ENCODE results near the gene RAD51B.
A peak's percentile ranks its signal among the peaks of the same experiment; 100 is the strongest.
"Not testable (repeated sequence)": the region's sequence is repeated elsewhere in the genome, so short reads cannot be mapped to it uniquely, and the experiment has no call there.

The RAD51B gene

DNA sequence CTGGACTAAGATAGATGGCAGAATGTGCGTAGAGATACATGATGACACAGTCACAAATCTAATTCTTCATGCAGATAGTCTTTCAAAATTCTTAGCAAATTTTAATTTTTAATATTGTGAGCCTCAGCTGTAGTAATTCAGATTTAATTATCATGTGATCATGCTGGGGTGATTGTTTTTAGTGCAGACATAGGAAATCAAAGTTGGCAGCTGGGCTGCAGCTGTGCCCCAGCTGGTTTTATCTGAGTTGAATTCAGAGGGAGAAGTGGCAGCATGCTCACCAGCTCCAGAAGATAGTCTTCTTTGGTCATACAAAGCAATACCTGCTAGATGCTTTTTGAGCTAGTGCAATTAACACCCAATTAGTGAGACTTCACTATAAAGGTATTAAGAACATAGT is 292.9 kb downstream of the RAD51B start:
- DNase-seq (ENCODE audit: low spot score), result no peak

DNA sequence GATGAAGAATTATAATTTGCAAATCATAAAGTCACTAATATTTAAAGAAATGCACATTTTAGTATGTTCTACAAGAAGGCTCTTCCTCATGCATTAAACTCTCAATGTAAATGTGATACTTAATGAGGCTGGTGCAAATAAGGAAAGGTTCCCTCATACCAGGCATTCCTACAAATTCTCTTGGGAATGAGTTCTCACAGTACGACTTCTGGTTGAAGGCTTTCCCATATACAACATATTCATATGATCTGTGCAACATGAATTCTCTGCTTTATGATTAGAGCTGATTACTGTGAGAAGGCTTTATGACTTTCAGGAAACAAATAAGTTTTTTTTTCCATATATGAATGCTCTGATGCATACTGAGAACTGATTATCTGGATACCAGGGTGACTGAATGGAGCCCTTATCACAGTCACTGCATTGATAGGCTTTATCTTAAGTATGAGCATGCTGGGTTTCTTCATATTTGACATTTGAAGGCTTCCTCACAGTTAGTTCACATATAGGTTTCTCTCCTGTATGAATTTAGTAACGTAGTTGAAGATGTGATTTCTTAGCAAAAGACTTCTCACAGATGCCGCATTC is 293.9 kb downstream of the RAD51B start:
- DNase-seq (ENCODE audit: low spot score), result no peak

DNA sequence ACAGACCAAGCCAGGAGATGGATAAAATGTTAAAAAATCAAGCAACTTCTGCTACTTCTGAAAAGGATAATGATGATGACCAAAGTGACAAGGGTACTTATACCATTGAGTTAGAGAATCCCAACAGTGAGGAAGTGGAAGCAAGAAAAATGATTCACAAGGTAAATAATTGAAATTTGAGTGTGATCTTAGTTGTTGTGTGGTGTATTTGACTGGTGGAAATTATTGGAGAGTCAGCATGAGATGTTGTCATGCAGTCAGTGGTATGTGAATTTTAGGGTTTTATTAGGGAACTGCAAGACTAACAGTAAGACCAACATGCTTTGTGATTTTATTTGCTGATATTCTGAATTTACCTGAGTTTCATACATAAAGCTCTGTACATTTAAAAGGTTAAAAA is 296.4 kb downstream of the RAD51B start:
- not testable (repeated sequence) for DNase-seq (ENCODE audit: low spot score)

DNA sequence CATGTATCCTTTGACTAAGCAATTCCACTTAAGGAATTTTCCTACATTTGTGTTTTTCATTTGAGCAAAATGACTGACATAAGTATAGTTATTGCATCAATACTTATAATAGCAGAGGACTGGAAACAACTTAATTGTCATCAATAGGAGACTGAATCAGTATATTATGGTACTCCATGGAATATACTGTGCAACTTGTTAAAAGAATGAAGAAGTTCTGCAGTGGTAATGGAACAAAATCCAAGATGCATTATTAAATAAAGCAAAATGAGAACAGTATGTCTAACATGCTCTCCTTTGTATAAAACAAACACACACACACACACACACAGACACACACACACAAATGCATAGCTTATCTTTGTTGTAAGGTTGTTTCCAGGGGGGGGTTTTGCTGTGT is 303.1 kb downstream of the RAD51B start:
- DNase-seq (ENCODE audit: low spot score), result no peak

DNA sequence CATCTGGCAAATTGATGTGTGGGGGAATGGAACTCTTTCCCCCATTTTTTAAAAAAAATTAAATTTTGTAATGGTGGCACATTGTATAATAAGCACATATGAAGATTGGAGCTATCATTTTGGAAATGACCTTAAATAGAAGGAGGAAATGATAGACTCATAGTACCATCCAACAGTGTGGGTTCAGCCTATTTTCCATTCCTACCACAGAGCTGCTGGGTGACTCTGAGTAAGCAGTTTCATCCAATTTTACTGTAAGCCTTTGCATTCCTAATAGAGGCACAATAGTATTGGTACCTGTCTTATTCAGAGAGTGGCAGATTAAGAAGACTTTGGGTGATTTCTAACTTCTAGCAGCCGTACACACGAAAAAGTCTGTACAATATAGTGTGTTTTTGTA is 304.5 kb downstream of the RAD51B start:
- DNase-seq (ENCODE audit: low spot score), result no peak

DNA sequence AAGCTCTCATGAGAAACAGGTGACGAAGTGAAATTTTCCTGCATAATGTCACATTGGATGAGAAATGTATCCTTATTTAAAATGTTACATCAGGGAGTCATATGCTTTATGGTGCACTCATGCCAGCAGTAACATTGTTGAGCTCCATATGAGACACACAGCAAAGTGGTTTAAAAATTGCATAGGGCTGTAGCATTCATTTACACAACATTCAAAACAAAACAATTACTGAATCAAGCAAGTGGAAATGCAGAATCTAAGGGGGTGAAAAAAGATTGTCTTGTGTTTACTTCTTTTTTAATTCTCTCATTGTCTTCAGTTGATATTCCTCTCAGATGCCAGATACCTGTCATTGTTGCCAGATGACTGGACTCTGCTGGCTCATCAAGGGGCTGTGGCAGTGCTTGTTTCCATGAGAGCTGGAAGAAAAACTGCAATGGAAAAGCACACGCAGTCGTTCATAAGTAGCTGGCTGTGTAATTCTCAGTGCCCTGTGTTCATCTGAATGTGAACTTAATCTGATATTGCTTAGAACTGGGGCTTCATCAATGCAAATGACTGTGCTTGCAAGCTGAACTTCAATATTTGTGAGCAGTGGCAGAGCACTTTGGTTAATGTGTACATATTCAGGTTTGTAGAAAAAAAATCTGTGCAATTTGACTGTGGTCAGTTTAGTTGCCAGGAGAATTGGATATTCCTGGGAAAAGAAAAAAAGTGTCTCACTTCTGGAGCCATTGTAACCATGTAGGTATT is 305.6 kb downstream of the RAD51B start:
- DNase-seq (ENCODE audit: low spot score), result no peak

DNA sequence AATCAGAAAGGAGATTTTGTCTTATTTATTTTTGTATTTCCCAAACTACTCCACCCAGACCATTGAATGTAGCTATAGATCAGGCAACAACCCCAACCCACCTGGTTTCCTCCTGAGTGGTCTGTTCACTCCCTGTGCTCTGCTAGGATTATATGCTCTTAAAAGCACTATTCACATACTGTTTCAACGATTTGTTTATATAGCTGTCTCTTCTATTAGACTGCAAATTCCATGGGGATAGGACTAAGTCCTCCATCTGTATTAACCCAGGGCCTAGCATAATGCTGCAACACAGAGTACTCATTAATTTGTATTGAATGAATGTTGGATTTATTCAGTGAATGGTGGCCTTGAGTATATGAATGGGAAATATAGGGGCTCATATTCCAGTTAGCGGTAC is 307.6 kb downstream of the RAD51B start:
- DNase-seq (ENCODE audit: low spot score), result no peak

DNA sequence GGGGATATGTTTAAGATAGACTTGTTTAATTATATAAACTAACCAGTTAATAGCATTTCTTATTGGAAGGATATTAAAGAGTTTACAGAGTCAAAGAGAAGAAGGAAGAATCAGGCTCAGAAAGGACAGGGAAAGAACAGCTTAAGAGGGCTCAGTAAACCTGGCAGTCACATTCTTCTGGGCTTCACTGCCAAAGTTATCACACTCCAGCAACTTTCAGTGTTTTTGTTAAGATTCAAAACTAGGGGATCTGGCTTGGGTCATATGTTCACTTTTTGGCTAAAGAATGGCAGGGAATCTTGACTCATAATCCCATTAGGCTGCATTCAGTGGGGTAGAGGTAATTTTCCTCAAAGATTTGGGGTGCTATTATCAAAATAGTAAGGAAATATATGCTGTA is 312.3 kb downstream of the RAD51B start:
- DNase-seq (ENCODE audit: low spot score), result no peak

DNA sequence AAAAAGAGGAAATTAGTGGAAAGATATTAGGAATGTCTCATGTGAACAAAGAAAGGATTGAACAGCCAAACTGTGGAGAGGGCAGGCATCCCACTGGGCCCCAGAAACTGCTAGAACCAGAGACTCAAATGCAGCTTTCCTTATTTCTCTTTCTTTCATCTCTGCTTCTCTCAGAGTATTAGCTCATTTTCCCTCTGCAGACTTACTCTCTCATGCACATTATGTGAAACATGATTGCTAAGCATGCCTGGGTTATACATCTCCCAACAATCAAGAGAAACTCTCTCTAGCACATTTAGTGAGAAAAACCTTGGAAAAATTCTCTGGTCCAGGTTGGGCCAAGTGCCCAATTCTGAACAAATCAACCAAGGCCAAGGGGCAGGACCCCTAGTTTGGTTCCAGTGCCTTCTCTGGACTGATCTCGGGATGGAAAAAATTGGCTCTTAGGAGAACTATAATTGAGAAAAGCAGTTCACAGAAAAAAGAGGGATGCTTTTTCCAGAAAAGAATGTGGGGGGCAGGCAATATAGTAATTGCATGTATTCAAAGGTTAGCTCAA is 313.1 kb downstream of the RAD51B start:
- DNase-seq (ENCODE audit: low spot score), result no peak

DNA sequence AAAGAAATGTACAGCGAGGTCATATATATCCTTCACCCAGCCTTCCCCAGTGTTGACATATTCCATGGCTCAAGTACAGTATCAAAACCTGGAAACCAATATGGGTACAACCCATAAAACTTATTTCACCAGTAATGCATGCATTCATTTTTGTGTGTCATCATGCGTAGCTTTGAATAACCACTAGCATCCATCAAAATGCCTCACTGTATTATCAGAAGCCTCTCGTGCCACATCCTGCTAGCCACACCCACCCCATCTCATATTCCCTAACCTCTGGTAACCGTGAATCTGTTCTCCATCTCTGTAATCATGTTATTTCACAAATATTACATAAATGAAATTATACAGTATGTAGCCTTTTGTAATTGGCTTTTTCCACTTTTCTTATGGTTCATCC is 314.3 kb downstream of the RAD51B start:
- DNase-seq (ENCODE audit: low spot score), result no peak

DNA sequence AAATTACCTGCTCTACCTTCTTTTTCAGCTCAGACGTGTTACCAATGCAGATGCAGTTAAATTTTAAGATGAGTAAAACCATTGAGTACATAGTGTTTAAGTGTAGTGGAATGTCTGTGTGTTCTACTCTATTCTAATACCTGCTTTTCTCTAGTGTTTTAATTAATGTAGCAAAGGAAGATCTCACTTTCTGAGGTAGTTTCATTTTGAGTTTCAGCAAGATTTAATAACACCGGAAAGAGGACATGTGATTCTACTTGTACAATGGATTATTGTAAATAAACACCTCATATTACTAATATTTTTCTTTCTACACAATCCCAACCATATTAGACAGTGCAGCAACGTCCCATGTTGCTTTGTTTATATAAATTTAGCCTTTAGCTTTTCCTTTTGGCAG is 315.4 kb downstream of the RAD51B start:
- DNase-seq (ENCODE audit: low spot score), result no peak

DNA sequence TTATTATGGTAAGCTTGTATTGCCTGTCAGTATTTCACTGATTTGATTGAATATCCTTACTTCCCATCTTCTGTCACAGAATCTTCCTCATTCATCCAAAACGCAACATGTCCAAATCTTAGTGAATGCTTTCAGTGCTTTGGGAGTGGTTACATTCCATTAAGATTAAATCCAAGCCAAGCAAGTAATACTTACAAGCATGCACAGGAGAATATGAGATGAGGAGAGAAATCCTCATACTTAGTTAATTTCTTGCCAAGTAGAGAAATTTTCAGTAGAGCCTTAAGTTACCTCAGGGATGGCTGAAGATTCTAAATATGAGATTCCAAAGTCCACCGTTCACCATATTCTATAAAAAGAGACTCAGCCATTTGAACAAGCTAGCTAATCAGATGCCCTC is 316.0 kb downstream of the RAD51B start:
- no peak for DNase-seq (ENCODE audit: low spot score)

DNA sequence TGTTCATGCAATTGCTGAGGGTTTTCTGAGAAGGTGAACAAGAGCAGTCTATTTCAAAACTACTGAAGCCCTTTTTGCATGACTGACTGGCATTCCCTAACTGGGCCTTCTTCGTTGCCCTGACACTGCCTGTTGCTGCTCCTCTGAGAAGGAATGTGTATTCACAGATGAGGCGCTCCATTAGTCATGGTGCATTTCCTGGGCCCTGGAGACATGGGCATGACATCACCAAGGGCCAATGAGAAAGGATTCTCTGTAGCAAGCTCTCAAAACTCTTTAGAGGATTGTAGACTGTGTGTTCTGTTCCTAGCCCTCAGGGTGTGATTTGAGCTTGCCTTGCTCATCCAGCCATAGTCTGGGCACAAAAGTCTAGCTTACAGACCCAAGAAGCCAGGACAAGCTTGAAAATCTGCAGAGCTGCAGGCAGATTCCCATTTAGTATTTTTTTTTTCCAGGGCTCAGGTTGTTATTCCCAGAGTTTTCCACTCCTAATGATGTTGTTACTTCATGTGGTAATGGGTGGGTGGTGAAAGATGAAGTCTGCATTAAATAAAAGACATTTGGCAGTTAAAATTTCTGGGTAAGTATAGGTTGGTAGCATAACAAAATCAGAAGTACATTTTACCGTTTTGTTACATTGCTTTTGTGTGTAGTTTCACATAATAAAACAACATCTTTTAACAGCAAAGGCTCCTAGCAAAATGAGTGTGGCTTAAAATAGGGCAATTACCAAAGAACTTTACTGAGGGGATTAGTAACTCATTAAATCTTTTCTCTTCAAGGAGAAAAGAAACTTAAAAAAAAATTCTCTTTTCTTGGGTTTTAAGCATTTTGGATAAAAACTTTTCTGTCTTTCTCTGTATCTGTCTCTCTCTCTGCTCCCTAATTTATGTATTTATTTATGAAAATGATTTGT is 318.4 kb downstream of the RAD51B start:
- no peak for DNase-seq (ENCODE audit: low spot score)

DNA sequence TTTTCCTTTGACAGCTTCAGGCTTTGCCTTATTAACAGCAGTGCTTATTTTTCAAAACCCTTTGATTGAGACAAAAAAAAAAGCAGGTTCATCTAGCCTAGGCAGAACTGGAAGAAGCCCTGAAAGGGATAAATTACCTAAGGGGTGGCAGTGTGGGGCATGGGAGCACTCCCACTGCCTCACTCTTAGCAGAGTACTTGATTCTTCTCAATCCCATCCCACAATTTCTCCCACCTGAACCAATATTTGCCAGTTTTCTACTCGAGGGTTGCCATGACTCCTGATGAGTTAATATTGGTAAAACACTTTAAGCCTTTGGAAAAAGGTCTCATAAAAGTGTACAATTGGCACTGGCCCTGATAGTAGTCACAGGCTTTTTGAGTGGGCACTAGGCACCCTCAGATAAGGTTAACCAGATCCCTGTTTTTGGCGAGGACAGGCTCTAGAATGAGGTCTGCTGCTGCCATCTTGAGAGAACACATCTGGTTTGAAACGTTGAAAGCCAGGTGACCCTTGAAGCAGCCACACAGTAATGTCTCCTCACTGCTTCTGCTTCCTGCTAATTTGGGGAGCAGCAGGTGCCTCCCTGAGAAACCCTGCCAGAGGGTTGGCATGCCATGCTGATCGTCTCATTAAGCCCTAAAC is 320.0 kb downstream of the RAD51B start:
- no peak for DNase-seq (ENCODE audit: low spot score)

DNA sequence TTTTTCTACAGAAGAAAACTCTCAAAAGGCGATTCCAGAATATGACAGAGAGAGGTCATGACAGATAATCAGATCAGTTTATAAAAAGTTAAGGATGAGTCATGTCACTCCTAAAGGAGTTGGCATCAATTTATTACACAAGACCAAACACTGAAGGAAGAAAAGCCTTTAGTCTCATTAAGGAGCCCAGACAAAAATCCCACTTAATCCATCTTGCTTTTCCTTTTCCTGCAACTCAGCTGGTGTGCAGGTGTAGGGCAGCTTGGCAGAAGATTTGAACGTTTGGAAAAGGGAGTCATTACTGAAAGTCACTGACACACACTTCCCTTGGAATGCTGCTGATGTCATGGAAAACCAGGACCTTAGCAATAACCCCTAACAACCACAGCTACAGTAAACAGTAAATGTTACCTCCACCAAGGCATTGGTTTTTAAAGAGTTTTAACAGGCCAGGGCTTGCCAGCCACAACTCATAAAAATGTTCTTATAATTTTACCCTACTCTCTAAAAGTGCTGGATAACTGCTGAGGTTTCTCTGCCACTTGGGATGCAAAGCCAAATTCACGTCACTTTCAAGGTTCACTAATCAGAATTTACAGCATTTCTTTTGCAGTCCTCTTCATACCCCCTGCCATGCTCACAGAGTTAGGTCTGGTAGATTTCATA is 320.6 kb downstream of the RAD51B start:
- no peak for DNase-seq (ENCODE audit: low spot score)

DNA sequence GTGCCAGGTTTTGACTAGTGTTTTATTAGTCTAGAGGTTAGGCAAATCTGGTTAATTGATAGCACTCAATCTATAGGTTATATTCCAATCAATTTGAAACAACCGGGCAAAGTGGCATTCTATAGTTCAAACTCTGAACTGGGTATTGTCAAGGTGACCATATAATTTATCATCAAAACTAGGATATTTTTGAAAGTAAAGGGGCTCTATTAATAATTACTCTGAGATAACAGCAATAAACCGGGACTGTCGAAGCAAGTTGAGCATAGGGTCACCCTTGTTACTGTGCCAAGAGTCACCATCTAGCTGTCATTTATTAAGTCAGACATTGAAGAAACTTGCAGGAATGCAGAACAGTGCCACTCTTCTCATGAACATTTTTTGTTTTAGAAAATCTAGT is 321.2 kb downstream of the RAD51B start:
- no peak for DNase-seq (ENCODE audit: low spot score)

DNA sequence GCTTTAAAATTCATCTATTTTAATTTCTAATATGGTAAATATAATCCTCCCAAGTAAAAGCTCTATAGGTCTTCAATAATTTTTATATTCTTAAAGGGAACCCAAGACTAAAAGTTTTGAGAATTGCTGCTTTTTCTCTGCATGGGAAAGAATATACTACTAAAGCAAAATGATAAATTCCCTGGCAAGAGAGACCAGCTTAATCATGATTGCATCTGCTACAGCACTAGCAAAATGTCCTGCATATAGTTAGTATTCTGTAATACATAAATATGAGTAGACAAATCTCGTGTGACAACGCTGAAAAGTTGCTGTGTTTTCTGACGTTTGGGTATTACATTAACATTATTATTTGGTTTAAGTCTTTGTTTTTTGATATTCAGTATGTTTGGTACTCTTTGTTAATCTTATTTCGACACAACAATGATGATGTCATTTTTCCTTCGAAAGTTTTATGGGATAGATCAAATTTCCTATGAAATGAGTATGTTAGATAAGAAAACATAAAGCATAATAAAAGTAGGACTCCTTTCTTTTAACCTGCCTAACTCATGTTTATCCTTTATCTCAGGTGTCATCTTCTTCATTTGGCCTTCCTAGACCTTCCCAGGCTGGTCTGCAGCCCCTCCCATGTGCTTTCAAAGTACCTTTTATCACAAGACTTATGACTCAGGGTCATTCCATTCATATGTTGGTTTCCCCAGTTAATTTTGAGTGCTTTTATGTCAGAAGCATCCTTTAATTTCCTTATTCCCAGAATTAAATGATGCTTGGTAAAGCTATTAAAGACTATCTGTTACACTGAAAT is 321.9 kb downstream of the RAD51B start:
- DNase-seq (ENCODE audit: low spot score), result no peak

DNA sequence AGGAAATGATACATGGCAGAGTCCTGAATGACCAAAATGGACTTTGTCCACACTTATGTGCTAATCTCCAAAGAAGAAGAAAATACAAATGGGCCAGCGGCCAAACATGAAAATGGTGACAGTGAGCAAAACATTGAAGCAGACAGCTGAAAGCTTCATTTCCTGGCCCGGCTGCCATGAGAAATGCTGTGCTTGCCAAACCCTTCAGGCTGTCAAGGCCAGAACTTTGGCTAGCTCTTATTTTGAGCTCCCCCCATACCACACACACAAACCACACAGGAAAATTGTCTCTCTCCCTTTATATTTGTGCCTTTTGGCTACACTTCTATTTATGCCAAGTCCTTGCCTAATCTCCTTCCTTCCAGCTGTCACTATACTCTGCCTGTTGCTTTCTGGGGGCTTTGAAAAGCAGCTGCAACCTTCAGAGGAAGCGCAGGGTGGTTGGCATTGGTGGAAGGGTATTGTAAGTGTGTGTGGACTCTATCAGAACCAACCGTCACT is 323.8 kb downstream of the RAD51B start:
- DNase-seq (ENCODE audit: low spot score), result peak; percentile 79

DNA sequence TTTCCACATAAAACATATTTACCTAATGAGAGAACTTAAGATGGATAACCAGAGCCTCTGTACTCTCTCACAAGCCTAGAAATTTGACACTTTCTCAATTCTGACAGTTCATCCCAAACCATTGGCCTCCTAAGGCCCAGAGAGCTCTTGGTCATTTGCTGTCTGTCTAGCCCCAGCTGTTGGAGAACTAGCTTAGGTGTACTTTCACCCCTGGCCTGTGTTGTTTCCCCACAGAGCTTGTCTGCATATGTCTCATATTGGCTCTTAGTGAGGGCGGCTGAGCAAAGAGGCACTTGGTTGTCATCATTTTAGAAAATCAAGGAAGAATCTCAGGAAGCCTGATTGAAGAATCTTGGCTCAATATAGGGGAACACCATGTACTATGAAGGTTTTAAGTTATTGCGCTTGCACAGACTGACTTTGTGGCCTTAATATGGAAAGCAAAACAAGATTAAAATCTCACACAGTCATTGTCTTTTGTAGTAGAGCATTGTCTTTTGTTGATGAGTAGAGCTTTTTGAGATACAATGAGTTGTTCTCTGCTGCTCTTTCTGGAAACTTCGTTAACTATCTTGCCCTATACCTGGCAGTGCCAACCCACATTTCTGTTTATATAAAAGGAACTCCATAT is 324.6 kb downstream of the RAD51B start:
- DNase-seq (ENCODE audit: low spot score), result no peak

DNA sequence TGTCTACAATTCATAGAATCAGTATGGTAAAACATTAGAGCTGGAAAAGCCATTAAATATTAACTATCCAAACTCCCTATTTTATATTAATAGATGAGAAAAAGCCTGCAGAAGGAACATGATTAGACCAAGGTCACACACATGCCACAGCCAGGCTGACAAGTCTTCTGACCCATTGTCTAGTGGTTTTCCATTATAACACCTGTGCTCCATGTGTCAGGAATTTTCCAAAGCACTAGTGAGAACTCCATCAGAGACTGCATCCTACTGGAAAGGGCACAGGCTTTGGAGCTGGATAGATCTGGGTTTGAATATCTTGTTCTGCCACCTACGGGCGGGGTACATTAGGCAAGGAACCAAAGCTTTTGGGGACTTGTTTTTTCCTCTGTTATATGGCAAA is 325.5 kb downstream of the RAD51B start:
- no peak for DNase-seq (ENCODE audit: low spot score)
